OCI-LY1 (cell line): ENCODE data around the gene PATZ1.

Experiments used
- CTCF ChIP-seq: fragments of 200-600 bp; sonication (generic), shearing (Covaris generic); IDR thresholded peaks from 2 replicates; pipeline ENCODE4 v1.5.1; 2017; ENCODE audit warnings: mild to moderate bottlenecking, antibody characterized with exemption, low read length, moderate library complexity, mixed read lengths
- EZH2 ChIP-seq: fragments of 200-600 bp; sonication (generic), shearing (Covaris generic); IDR thresholded peaks from 2 replicates; pipeline ENCODE4 v1.8.0; 2017; ENCODE audit warnings: borderline replicate concordance, mixed run types, mild to moderate bottlenecking, antibody characterized with exemption, low read length, moderate library complexity, mixed read lengths

GRCh38 chr22:31282748-31283468 is 63.2 kb downstream of the PATZ1 start:
- TF ChIP-seq EZH2 (no peak), CTCF (no peak)
